ENCODE data around the gene UGT2A2.

DNA sequence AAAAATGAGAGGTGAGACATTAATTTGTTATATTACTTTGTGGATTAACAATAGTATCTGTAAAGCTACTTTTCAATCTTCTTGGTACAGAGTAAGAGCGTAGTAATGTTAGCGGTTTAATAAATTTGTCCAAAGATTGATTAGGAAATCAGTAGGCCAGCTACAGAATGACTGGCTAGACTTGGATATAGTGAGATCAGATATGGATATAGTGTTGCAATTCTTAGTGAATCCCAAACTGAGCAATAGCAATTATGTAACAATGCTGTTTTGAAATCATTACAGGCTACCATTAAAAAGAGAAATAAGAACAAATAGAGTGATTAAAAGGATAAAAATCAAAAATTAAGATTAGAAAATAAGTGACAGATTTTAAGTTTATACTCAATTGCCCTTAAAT lies 847 bp upstream of the UGT2A2 start:
- TF ChIP-seq, protein P1, sequence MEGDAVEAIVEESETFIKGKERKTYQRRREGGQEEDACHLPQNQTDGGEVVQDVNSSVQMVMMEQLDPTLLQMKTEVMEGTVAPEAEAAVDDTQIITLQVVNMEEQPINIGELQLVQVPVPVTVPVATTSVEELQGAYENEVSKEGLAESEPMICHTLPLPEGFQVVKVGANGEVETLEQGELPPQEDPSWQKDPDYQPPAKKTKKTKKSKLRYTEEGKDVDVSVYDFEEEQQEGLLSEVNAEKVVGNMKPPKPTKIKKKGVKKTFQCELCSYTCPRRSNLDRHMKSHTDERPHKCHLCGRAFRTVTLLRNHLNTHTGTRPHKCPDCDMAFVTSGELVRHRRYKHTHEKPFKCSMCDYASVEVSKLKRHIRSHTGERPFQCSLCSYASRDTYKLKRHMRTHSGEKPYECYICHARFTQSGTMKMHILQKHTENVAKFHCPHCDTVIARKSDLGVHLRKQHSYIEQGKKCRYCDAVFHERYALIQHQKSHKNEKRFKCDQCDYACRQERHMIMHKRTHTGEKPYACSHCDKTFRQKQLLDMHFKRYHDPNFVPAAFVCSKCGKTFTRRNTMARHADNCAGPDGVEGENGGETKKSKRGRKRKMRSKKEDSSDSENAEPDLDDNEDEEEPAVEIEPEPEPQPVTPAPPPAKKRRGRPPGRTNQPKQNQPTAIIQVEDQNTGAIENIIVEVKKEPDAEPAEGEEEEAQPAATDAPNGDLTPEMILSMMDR (IDR thresholded peaks at IDR 0.05), result no peak
- TF ChIP-seq POLR2A (IDR thresholded peaks at IDR 0.05), result no peak
- TF ChIP-seq EP300 (IDR thresholded peaks at IDR 0.05), result no peak
- no peak for TF ChIP-seq POLR2AphosphoS5 (IDR thresholded peaks at IDR 0.05)
